Diencephalon (tissue), 1 donor: ENCODE data around the gene AFF4. TPM values are rescaled to one million over a fixed set of nuclear protein-coding genes. Genes with fewer than 3 reads are reported as not detected.

Experiments
- small RNA-seq: library from RNA; depleted of rRNA; stranded (forward); fragments of <200 nt; gene quantifications from one replicate; pipeline ENCODE3, GENCODE V24; 2014
- total RNA-seq: library from RNA; depleted of rRNA; stranded (reverse); fragments of >200 nt; gene quantifications from one replicate; pipeline ENCODE4 v1.2.3, GENCODE V29; 2014

Gene AFF4
- 86.7 TPM for total RNA-seq

DNA sequence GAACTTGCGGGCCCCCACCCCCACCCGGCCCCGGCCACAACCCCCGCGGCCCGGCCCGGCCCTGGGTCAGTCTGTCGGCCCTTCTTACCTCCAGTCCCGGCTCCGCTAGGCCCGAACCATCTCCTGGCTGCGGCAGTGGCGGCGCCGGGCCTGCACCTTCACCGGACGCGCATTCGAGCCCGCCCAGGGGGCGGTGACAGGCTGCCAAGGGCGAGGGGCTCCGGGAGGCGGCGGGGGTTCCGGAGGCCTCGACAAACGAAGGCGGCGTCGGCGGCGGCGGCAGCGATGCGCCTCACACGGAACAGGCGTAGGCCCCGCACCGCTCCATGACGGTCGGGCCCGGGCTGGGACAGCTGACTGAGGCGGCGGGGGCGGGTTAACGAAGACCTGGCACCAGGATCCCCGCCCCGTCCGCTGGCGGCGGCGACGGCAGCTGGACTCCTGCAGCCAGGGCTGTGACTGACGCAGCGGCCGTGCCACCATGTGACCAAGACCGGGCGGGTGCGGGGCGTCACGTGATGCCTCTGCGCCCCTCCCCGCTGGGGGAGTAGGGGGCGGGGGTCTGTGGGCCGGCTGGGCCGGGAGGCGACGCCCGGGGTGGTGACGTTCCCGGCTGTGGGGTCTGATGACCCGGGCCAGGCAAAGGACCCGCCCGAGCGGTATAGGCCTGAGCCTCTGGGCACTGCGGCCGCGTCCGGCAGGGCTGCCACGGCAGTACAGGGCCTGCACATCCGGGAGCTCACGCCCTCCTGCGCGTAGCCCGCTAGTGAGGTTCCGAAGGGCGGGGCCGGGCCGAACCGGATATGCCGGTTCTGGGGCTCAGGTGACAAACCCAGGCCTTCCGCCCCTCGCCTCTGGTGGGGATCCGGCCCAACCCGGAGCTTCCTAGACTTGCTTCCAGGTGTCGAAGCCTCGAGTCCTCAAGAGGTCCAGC lies at the start of gene AFF4:
TSS of gene AFF4 (minus strand) at position 464 of the 934 bp plus-strand sequence. CDS start 26,445 bp downstream, outside the sequence.

DNA sequence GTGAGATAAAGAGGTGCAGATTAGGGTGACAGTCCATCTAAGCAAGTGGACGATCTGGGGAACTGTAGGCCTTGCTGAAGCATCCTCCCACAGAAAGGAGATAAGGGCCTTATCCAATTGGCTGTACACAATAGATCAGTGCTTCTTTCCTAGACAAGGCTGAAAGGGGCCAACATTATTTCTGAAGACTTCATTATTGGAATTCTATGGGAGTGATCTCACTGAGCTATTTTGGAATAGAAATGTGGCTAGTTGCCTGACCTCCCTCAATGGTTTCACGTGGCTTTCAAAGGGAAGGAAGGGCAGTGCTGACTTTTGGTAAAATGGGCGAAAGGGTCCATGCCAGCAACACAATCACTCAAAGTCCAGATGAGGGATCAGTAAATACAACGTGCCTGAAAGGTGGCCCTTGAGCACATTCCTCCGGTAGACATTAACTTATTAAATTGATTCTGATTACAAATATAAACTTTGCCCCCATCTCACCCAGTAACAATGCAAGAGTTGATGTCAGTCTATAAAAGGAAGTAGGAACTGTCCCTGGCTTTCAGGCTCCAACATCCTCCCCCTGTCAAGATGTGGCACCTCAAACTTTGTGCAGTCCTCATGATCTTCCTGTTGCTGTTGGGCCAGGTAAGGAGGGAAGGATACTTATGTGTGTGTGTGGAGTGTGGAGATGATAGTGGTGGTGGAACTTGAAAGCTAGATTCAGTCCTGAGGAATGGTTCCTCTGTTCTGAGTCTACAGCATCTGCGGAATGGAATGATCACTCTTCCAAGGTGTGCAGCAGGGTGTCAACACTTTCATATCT lies 90.1 kb downstream of the AFF4 start, which contains the start of gene LEAP2:
TSS of gene LEAP2 (plus strand) at position 550 of the 811 bp plus-strand sequence. CDS start at position 577, 27 bp downstream.

DNA sequence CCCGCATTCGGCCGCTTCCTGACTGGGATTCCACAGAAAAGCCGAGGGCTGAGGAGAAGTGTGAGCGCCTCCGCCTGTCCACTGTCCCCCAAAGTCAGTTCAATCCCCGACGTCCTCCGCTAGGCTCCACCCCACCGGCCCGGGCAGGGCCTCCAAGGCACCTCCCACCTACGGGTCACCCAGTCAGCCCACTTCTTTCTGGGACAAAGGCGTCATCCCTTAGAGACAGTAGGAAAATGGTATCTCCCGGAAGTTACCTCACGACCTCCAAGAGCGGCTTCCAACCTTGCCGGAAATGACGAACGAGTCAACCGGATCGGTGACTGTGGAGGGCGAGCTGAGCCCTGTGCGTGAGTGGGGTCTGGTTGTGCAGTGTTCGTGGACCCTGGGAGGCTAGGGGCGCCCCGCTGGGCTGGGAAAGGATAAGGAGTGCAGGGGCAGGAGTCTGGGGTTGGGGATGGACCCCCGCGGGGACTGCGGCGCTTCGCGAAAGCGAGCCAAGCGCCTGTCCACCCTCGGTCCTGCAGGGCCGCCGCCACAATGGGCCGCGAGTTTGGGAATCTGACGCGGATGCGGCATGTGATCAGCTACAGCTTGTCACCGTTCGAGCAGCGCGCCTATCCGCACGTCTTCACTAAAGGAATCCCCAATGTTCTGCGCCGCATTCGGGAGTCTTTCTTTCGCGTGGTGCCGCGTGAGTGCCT lies 96.9 kb downstream of the AFF4 start, which contains the start of the genes GDF9 and UQCRQ:
TSS of gene GDF9 (minus strand) at position 128 of the 704 bp plus-strand sequence. CDS start 1,936 bp downstream, outside the sequence.
TSS of gene UQCRQ (plus strand) at position 301 of the 704 bp plus-strand sequence. CDS start at position 541, 240 bp downstream.

GRCh38 chr5:132830436-132831094 lies 132.9 kb downstream of the AFF4 start, which contains the start of gene SHROOM1:
Gene SHROOM1 (minus strand): TSS chr5:132830647. CDS start chr5:132826140, 4,507 bp downstream.

Small RNAs within 50 kb of the gene (small RNA-seq; reads per million reads assigned to genes)
- not detected for gene AC113410.1
- not detected for gene ATP6V0E1P1
- gene RF00019, result not detected
- gene RNA5SP192, result not detected

Other genes with a start within 250 kb of the AFF4 start
- gene KIF3A, start 226.1 kb downstream of the AFF4 start, total RNA-seq, result 136 TPM
- 1.8 TPM for gene CCNI2, start 216.2 kb downstream of the AFF4 start, total RNA-seq
- 45.9 TPM for gene SEPTIN8, start 186.4 kb downstream of the AFF4 start, total RNA-seq
- 9.2 TPM for gene SOWAHA, start 150.3 kb downstream of the AFF4 start, total RNA-seq
- gene SHROOM1, start 133.0 kb downstream of the AFF4 start, total RNA-seq, result 2.3 TPM
- gene GDF9, start 97.2 kb downstream of the AFF4 start, total RNA-seq, result 1.8 TPM
- gene UQCRQ, start 97.0 kb downstream of the AFF4 start, total RNA-seq, result 90.7 TPM
- 1.2 TPM for gene LEAP2, start 90.0 kb downstream of the AFF4 start, total RNA-seq
- gene ZCCHC10, start 62.9 kb upstream of the AFF4 start, total RNA-seq, result 33.4 TPM
- 139 TPM for gene HSPA4, start 88.4 kb upstream of the AFF4 start, total RNA-seq